ENCODE data around the gene LZTR1.

- TF ChIP-seq CTCF (IDR thresholded peaks at IDR 0.05): no peak
- TF ChIP-seq POLR2A (IDR thresholded peaks at IDR 0.05): no peak
These were observed 50.2 kb downstream of the LZTR1 start, which contains the start of gene SLC7A4 for GRCh38 chr22:21032037-21032867.
